OCI-LY3 (cell line): ENCODE data around the gene FLNB.

Experiments used
- CTCF ChIP-seq: fragments of 200-600, 300-600 bp; sonication (generic); IDR thresholded peaks from 2 replicates; pipeline ENCODE4 v1.5.1; 2014; ENCODE audit warnings: antibody characterized with exemption, low read length, low read depth
- EZH2phosphoT487 ChIP-seq: fragments of 200-600 bp; shearing (Covaris generic); IDR thresholded peaks from 2 replicates; pipeline ENCODE4 v1.6.1; 2018; ENCODE audit warnings: antibody characterized with exemption, mixed run types, low read depth

GRCh38 chr3:58183221-58183620 lies 175.0 kb downstream of the FLNB start:
- TF ChIP-seq CTCF (no peak), EZH2phosphoT487 (no peak)
